Bone marrow (tissue), 2 donors: ENCODE data around the gene SRPK3.
"Not testable (repeated sequence)": the region's sequence is repeated elsewhere in the genome, so short reads cannot be mapped to it uniquely, and the experiment has no call there.

Source experiments
- DNase-seq, 2 donors: peaks; one replicate each; lab custom pipeline; 2025; lab: John Stamatoyannopoulos, UW

Gene SRPK3, protein sequence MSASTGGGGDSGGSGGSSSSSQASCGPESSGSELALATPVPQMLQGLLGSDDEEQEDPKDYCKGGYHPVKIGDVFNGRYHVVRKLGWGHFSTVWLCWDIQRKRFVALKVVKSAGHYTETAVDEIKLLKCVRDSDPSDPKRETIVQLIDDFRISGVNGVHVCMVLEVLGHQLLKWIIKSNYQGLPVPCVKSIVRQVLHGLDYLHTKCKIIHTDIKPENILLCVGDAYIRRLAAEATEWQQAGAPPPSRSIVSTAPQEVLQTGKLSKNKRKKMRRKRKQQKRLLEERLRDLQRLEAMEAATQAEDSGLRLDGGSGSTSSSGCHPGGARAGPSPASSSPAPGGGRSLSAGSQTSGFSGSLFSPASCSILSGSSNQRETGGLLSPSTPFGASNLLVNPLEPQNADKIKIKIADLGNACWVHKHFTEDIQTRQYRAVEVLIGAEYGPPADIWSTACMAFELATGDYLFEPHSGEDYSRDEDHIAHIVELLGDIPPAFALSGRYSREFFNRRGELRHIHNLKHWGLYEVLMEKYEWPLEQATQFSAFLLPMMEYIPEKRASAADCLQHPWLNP

DNA sequence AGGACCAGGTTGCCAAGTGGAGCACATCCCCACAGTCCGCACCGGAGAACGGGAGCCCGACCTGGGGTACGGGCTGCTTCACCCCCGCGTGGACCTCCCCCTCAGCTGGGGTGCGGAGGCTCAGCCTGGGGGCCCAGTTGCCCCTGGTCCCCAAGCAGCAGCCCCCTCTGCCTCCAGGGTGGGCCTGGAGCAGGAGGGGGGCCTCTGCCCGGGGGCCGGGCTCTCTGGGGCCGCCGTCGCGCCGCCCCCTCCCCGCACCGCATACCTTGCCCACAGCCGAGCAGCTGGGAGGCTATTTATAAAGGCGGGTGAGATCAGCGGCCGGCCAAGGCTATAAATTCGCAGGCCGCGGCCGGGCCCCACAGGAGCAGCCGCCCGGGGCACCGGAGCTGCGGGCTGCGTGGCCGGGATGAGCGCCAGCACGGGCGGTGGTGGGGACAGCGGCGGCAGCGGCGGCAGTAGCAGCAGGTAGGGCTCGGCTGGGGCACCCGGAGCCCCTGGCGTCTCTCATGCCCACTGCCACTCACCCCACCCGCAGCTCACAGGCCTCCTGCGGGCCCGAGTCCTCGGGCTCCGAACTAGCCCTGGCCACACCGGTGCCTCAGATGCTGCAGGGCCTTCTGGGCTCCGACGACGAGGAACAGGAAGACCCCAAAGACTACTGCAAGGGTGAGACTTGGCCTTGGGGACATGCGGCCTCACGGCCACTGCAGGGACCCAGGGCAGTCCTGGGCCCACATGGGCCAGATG is at the start of gene SRPK3:
Gene SRPK3, plus strand, starts transcription at position 364 of the 750 bp plus-strand sequence. Its CDS starts 46 bp downstream, at position 410.
- no peak for DNase-seq

- no peak for DNase-seq
Measured at GRCh38 chrX:153731117-153731844, 49.6 kb upstream of the SRPK3 start.

GRCh38 chrX:153731845-153732215 is 49.0 kb upstream of the SRPK3 start:
- DNase-seq = no peak

- DNase-seq = peak; percentile 1 to 8
Measured at GRCh38 chrX:153732401-153732800, 48.4 kb upstream of the SRPK3 start.

DNA sequence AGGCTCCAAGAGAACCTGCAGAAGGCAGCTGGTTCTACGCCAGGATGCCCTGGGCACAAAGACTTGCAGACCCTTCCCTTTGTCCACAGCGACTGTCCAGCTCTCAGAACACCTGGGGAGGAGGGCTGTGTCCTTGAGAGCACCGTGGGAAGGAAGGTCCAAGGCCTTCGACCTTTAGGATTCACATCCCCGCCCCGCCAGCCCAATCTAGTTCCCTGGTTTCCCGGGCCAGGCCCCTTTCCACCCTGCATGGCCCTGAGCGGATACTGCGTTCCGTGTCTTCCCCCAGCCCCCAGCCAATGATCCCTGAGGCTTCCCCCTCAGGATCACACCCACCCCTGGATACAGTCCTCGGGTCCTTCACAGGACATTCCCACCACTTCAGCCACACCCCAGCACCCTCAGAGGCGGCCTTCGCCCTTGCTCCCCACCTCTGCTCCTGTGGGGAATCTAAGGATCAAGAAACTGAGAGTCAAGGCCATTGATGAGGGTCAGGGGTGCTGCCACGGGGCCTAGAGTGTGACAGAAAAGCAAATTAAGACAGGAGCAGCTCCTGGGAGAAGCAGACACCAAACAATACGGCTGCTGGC is 47.1 kb upstream of the SRPK3 start:
- no peak for DNase-seq

GRCh38 chrX:153734871-153735270 is 46.0 kb upstream of the SRPK3 start:
- no peak for DNase-seq

DNA sequence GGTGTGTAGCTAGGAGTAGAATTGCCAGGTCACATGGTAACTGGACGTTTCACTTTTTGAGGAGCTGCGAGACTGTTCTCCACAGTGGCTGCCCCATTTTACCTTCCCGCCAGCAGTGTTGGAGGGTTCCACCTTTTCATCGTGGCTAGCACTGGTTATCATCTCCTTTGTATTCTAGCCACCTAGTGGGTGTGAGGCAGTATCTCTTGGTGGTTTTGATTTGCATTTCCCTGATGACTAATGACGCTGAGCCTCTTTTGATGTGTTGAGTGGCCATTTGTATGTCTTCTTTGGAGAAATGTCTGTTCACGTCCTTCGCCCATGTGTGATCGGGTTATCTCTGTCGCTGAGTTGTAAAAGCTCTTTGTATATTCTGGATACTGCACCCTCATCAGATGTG is 45.6 kb upstream of the SRPK3 start:
- DNase-seq = no peak

DNA sequence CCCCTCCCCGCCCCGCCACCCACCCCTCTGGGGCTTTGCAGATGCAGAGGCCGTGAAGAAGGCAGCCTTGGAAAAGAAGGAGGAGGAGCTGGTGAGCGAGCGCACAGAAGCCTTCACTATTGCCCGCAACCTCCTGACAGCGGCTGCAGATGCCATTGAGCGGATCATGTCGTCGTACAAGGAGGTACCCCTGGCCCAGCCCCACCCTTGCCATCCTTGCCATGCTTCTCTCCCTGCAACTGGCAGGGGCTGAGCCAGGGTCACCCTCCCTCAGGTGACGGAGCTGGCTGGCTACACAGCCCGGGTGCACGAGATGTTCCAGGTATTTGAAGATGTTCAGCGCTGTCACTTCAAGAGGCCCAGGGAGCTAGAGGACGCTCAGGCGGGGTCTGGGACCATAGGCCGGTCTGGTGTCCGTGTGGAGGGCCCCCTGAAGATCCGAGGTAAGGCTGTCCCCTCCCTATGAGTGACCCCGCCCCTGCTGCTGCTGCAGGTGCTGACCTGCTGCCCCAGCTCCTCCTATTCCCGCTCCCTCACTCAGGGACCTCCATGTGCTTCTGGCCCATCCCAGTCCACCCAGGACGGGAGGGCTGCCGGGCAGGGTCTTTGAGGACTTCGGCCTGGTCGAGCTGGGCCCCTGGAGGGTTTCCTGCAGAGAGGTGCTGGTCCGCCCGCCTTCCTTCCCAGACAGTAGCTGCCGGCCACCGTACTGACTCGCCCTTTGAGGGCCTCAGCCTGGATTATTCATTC is 44.6 kb upstream of the SRPK3 start:
- DNase-seq = no peak

DNA sequence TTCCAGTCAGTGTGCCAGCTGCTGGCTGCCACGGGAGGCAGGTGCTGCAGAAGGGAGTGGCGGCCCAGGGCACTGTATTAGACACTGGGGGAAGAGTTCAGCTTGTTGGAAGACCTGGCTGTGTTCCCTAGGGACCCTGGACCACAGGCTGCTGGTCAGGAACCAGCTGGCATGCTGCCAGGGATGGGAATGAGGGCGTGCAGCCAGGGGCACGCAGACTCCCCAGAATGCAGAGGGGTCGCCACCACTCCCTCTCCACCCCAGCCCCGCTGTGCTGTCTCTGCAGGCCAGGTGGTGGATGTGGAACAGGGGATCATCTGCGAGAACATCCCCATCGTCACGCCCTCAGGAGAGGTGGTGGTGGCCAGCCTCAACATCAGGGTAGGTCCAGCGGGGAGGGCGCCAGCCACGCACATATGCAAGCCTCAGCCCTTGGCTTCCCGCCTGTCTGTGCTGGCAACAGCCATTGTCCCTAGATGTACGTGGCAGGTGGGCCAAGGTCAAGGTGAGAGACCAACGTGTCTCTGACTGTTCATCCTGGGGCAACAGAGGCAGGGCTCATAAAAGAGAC is 43.9 kb upstream of the SRPK3 start:
- no peak for DNase-seq

GRCh38 chrX:153738056-153738605 is 42.7 kb upstream of the SRPK3 start:
- no peak for DNase-seq

GRCh38 chrX:153739754-153740486 is 40.9 kb upstream of the SRPK3 start:
- no peak for DNase-seq

- DNase-seq = no peak
Measured at GRCh38 chrX:153740631-153741222, 40.1 kb upstream of the SRPK3 start.

DNA sequence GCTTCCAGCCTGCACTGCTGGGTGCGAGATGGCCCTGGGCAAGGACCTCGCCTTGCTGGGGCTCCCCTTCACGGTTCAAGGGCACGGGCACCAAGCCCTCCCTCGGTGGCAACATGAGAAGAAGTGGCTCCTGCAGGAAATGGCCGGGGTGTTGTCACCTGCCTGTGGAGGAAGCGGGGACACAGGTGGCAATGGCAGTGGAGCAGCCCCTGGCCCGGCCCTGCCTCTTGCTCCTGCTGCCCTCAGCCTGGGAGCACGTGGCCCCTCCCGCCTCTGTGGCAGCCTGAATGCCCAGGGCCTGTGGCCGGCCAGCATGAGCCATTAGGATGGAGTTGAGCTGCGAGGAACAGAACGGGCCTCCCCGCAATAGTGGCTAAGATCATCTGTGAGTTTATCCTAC is 39.4 kb upstream of the SRPK3 start:
- DNase-seq = no peak

DNA sequence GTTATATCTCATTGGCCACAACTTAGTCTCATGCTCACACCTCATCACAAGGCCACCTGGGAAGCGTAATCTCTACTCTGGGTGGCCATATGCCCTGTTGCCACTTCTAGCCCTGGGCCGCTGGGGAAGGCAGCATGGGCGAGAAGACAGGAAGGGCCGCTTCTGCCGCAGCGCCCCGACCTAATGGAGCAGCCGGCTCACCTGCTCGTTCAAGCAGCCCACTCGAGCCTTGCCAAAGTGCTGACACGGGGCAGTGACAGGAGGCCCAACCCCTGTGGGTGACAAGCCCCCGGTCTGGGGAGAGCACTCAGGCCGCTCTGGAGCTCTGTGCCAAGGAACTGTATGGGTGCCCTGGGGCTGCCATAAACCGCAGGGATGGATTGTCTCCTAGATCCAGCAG is 38.7 kb upstream of the SRPK3 start:
- DNase-seq = not testable (repeated sequence)

DNA sequence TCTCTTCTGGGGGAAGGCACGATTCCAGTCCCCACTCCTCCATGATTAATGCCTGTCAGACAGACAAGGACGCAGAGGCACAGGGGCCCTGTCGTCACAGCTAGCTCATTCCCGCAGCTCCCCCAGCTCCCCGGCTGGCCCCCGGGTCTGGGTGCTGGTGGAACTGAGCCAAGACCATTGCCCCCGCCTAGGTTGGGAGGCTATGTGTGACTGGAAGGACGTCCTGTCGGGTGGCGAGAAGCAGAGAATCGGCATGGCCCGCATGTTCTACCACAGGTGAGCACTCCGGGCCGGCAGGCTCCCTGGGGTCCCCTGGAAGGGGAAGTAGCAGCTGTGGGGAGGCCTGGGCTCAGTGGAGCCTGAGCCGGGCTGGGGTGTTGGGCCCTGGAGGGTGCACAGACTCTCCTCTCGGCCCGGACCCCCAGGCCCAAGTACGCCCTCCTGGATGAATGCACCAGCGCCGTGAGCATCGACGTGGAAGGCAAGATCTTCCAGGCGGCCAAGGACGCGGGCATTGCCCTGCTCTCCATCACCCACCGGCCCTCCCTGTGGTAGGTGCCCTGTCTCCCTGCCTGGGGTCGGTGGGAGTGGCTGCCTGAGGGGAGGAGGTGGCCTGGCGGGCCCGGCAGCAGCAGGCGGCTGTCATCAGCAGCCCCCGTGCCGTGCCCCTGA is 37.9 kb upstream of the SRPK3 start:
- DNase-seq = not testable (repeated sequence)

DNA sequence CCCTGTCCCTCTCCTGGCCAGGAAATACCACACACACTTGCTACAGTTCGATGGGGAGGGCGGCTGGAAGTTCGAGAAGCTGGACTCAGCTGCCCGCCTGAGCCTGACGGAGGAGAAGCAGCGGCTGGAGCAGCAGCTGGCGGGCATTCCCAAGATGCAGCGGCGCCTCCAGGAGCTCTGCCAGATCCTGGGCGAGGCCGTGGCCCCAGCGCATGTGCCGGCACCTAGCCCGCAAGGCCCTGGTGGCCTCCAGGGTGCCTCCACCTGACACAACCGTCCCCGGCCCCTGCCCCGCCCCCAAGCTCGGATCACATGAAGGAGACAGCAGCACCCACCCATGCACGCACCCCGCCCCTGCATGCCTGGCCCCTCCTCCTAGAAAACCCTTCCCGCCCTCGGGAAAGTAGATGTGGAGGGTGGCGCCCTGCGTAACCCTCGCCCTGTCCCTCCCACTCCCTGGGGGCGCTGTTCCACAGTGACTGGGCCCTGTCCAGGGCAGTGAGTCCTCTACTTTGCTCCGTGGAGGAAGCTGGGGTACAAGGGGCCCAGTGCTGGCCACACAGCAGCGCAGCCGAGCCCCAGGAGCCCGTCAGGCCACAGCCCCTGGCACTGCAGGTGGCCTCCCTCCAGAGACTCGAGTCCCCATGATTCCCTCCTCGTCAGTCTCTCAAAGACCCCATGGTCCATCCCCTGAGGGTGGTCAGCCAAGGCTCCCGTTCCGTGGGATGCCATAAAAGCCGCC is 37.2 kb upstream of the SRPK3 start:
- DNase-seq = not testable (repeated sequence)

- DNase-seq = peak in 1 of 2 donors; percentile 1
Measured at GRCh38 chrX:153744210-153745066, 36.4 kb upstream of the SRPK3 start.
